ENCODE results near the gene SLC12A3. TPM values are rescaled to one million over a fixed set of nuclear protein-coding genes. Genes with fewer than 3 reads are reported as not detected.

The SLC12A3 gene
- total RNA-seq, 4 donors from 2014 or later, result not detected

GRCh38 chr16:56879276-56879675, 14.3 kb downstream of the SLC12A3 start:
- no peak for TF ChIP-seq CTCF (IDR thresholded peaks at IDR 0.05; ENCODE audit: low read depth)

- no peak for TF ChIP-seq CTCF (IDR thresholded peaks at IDR 0.05; ENCODE audit: low read depth)
Observed at GRCh38 chr16:56880176-56880575, 15.2 kb downstream of the SLC12A3 start.

- no peak for TF ChIP-seq CTCF (IDR thresholded peaks at IDR 0.05; ENCODE audit: low read depth)
Observed at GRCh38 chr16:56880685-56881084, 15.7 kb downstream of the SLC12A3 start.

DNA sequence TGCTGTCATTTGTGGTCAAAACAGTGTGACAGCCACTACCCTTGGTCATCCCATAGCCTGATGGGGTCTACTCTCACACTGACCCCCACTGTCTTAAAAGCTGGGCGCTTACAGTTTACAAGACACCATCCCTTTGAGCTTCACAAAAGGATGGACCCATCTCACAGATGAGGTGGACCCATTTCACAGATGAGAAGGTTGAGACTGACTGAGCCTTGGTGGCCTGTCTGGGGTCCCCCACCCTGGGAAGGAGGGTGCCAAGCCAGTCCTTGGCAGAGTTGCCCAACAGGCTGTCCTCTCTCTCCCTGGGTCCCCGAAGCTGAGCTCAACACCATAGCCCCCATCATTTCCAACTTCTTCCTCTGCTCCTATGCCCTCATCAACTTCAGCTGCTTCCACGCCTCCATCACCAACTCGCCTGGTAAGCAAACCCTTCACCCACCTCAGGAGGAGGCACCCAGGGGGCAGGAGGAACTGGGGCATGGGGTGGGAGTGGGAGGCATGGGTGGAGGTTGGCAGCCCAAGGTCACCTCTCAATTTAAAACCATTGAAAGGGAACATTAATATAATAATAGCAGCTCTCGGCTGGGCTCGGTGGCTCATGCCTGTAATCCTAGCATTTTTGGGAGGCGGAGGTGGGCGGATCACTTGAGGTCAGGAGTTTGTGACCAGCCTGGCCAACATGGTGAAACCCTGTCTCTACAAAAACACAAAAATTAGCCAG, 17.2 kb downstream of the SLC12A3 start:
- no peak for TF ChIP-seq CTCF (IDR thresholded peaks at IDR 0.05; ENCODE audit: low read depth)

DNA sequence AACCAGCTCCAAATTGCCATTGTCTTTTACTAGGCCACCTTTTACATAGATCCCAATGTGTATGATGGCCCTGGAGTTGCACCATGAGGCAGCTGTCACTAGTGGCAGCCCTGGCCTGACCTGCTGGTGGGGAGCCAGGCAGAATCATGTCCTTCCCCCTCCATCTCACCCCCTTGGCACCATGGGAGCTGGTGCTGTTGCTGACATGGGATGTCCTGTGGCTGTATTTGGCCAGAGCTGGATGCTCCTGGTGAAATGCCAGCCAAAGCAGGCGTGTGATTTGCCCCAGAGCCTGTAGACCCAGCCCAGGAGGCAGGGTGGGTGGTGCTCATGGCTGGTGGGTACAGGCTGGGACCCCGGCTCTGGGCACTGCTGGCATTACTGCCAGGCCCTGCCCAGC, 18.6 kb downstream of the SLC12A3 start:
- no peak for TF ChIP-seq CTCF (IDR thresholded peaks at IDR 0.05; ENCODE audit: low read depth)

DNA sequence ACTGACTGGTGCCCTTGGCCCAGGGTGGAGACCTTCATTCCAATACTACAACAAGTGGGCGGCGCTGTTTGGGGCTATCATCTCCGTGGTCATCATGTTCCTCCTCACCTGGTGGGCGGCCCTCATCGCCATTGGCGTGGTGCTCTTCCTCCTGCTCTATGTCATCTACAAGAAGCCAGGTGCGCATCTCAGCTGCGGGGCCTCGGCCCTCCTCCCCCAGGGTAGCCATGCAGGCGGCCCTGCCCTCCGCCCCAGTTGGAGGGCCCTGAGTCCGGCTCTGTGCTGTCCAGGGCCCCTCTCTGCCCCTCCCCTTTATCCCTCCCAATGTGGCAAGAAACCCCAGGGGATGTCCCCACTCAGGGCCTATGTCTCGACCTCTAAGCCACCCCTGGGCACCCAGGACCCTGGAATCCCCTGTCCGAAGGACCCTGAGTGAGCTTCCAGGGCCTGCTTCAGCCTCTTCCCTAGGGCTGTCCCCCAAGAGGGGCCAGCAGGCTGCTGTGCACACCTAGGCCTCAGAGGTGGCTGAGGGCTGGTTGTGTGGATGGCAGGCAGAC, 19.1 kb downstream of the SLC12A3 start:
- no peak for TF ChIP-seq CTCF (IDR thresholded peaks at IDR 0.05; ENCODE audit: low read depth)

- TF ChIP-seq CTCF (IDR thresholded peaks at IDR 0.05; ENCODE audit: low read depth), result no peak
Observed at GRCh38 chr16:56885446-56886162, 20.6 kb downstream of the SLC12A3 start.
